D341Med (cell line): ENCODE data around the gene RANGAP1.

Experiments
- DNase-seq: peaks from one replicate; pipeline ENCODE4 v3.0.0; 2012; ENCODE audit warnings: low spot score

RANGAP1 gene

GRCh38 chr22:41237036-41237706 lies 48.8 kb downstream of the RANGAP1 start:
- DNase-seq = no peak

GRCh38 chr22:41234815-41235695 lies 50.9 kb downstream of the RANGAP1 start:
- DNase-seq = no peak

- DNase-seq = no peak
Observed at GRCh38 chr22:41231369-41231768, 54.6 kb downstream of the RANGAP1 start.

GRCh38 chr22:41230401-41230785 lies 55.6 kb downstream of the RANGAP1 start:
- DNase-seq = no peak

GRCh38 chr22:41229730-41230400 lies 56.1 kb downstream of the RANGAP1 start:
- DNase-seq = no peak

- DNase-seq = no peak
Observed at GRCh38 chr22:41229215-41229614, 56.8 kb downstream of the RANGAP1 start.

GRCh38 chr22:41226723-41227655 lies 59.0 kb downstream of the RANGAP1 start:
- DNase-seq = no peak

GRCh38 chr22:41223535-41223934 lies 62.5 kb downstream of the RANGAP1 start:
- no peak for DNase-seq

GRCh38 chr22:41222846-41223507 lies 63.0 kb downstream of the RANGAP1 start:
- DNase-seq = no peak

GRCh38 chr22:41217553-41218157 lies 68.3 kb downstream of the RANGAP1 start:
- DNase-seq = no peak

- DNase-seq = no peak
Observed at GRCh38 chr22:41216984-41217383, 69.0 kb downstream of the RANGAP1 start.

GRCh38 chr22:41215926-41216325 lies 70.1 kb downstream of the RANGAP1 start:
- DNase-seq = no peak

- no peak for DNase-seq
Observed at GRCh38 chr22:41215409-41215808, 70.6 kb downstream of the RANGAP1 start.

GRCh38 chr22:41206719-41207118 lies 79.3 kb downstream of the RANGAP1 start:
- DNase-seq = no peak

- DNase-seq = peak; percentile 99
Observed at GRCh38 chr22:41204992-41205900, 80.7 kb downstream of the RANGAP1 start, which contains the start of gene L3MBTL2. TSS of gene L3MBTL2 (plus strand) at chr22:41205312. CDS start at chr22:41205363, 51 bp downstream.

- no peak for DNase-seq
Observed at GRCh38 chr22:41204066-41204465, 81.9 kb downstream of the RANGAP1 start.

- no peak for DNase-seq
Observed at GRCh38 chr22:41203118-41203517, 82.9 kb downstream of the RANGAP1 start.

GRCh38 chr22:41201141-41201540 lies 84.8 kb downstream of the RANGAP1 start:
- no peak for DNase-seq

GRCh38 chr22:41198027-41198580 lies 87.9 kb downstream of the RANGAP1 start:
- DNase-seq = no peak
